Osteoblast (primary cell): ENCODE results near the gene MARCHF11. TPM values are rescaled to one million over a fixed set of nuclear protein-coding genes. Genes with fewer than 3 reads are reported as not detected.

Experiments used
- DNase-seq: peaks from one replicate; pipeline ENCODE4 v3.0.0; 2011; ENCODE audit warnings: low spot score, mixed read lengths; ENCODE audit not compliant: insufficient read length; ENCODE audit errors: missing footprints
- H2AFZ ChIP-seq: 2 replicates; pipeline ENCODE4 v1.6.0; 2011; ENCODE audit warnings: mild to moderate bottlenecking, low read length
- H3K27ac ChIP-seq: 2 replicates; pipeline ENCODE4 v1.5.1; 2011; ENCODE audit warnings: mild to moderate bottlenecking, low read depth, low read length, moderate library complexity
- H3K27me3 ChIP-seq: 2 replicates; pipeline ENCODE4 v1.6.0; 2012; ENCODE audit warnings: mild to moderate bottlenecking, control low read depth, inconsistent platforms, low read length, moderate library complexity; ENCODE audit not compliant: insufficient read depth
- H3K36me3 ChIP-seq: 2 replicates; pipeline ENCODE4 v1.5.1; 2011; ENCODE audit warnings: mild to moderate bottlenecking, low read length, control low read depth, moderate library complexity; ENCODE audit not compliant: insufficient read depth
- H3K4me1 ChIP-seq: 2 replicates; pipeline ENCODE4 v1.5.1; 2011; ENCODE audit warnings: mild to moderate bottlenecking, low read length, control low read depth, moderate library complexity; ENCODE audit not compliant: insufficient read depth
- H3K4me2 ChIP-seq: 2 replicates; pipeline ENCODE4 v1.6.0; 2011; ENCODE audit warnings: mild to moderate bottlenecking, low read length; ENCODE audit not compliant: insufficient read depth
- H3K4me3 ChIP-seq: fragments of 200-600 bp; sonication (generic); 3 replicates; pipeline ENCODE4 v1.5.1; 2012; ENCODE audit warnings: mild to moderate bottlenecking, low read length, inconsistent platforms; ENCODE audit not compliant: insufficient read depth
- H3K79me2 ChIP-seq: 2 replicates; pipeline ENCODE4 v1.6.0; 2012; ENCODE audit warnings: mild to moderate bottlenecking, low read length, control low read depth, inconsistent platforms; ENCODE audit not compliant: insufficient read depth
- H3K9me3 ChIP-seq: 2 replicates; pipeline ENCODE4 v1.5.1; 2011; ENCODE audit warnings: low read depth, low read length, control low read depth
- H4K20me1 ChIP-seq: 2 replicates; pipeline ENCODE4 v1.6.0; 2012; ENCODE audit warnings: mild to moderate bottlenecking, low read length, control low read depth; ENCODE audit not compliant: insufficient read depth
- CTCF ChIP-seq: IDR thresholded peaks from 2 replicates; pipeline ENCODE4 v1.5.1; 2011; ENCODE audit warnings: mild to moderate bottlenecking, low read depth, low read length, moderate library complexity; ENCODE audit errors: extremely low read depth
- total RNA-seq: library from RNA; depleted of rRNA; stranded (reverse); fragments of >200 nt; gene quantifications from 2 replicates; pipeline ENCODE4 v1.2.3, GENCODE V29; 2012

Gene MARCHF11
- total RNA-seq, 1 donor: not detected

- Histone ChIP-seq H3K4me1 (no peaks in the 10 kb centered on the region), H3K36me3 (no peaks in the 10 kb centered on the region), H3K27me3 (no peaks in the 10 kb centered on the region), H3K4me3 (no peak overlapping the region), H4K20me1 (no peaks in the 10 kb centered on the region), H3K4me2 (no peak overlapping the region), H3K79me2 (no peaks in the 10 kb centered on the region), H3K9me3 (no peaks in the 10 kb centered on the region), H2AFZ (no peak overlapping the region), H3K27ac (no peak overlapping the region)
- DNase-seq: no peak
- TF ChIP-seq CTCF: no peak
Measured at GRCh38 chr5:16082053-16082452, 97.5 kb downstream of the MARCHF11 start.

GRCh38 chr5:16081376-16081955 lies 98.1 kb downstream of the MARCHF11 start:
- no peak for TF ChIP-seq CTCF
- Histone ChIP-seq H3K4me3 (no peak overlapping the region), H2AFZ (no peak overlapping the region), H3K4me2 (no peak overlapping the region), H3K36me3 (no peaks in the 10 kb centered on the region), H4K20me1 (no peaks in the 10 kb centered on the region), H3K9me3 (no peaks in the 10 kb centered on the region), H3K79me2 (no peaks in the 10 kb centered on the region), H3K27ac (no peak overlapping the region), H3K27me3 (no peaks in the 10 kb centered on the region), H3K4me1 (no peaks in the 10 kb centered on the region)
- DNase-seq: no peak

- H2AFZ ChIP-seq: no peak overlapping the region
- no peak for TF ChIP-seq CTCF
- DNase-seq: no peak
- no peak overlapping the region for H3K4me3 ChIP-seq
- no peaks in the 10 kb centered on the region for H3K27me3 ChIP-seq
- H3K27ac ChIP-seq: no peak overlapping the region
- H3K79me2 ChIP-seq: no peaks in the 10 kb centered on the region
- no peaks in the 10 kb centered on the region for H4K20me1 ChIP-seq
- no peak overlapping the region for H3K4me2 ChIP-seq
- no peaks in the 10 kb centered on the region for H3K4me1 ChIP-seq
- H3K36me3 ChIP-seq: no peaks in the 10 kb centered on the region
- no peaks in the 10 kb centered on the region for H3K9me3 ChIP-seq
Measured at GRCh38 chr5:16076657-16077056, 102.9 kb downstream of the MARCHF11 start.

GRCh38 chr5:16074358-16074757 lies 105.2 kb downstream of the MARCHF11 start:
- H3K4me3 ChIP-seq: no peak overlapping the region
- H3K79me2 ChIP-seq: no peaks in the 10 kb centered on the region
- H3K4me2 ChIP-seq: no peak overlapping the region
- H3K9me3 ChIP-seq: no peaks in the 10 kb centered on the region
- no peak for DNase-seq
- no peaks in the 10 kb centered on the region for H3K36me3 ChIP-seq
- H2AFZ ChIP-seq: no peak overlapping the region
- no peaks in the 10 kb centered on the region for H3K4me1 ChIP-seq
- no peaks in the 10 kb centered on the region for H4K20me1 ChIP-seq
- no peak for TF ChIP-seq CTCF
- H3K27ac ChIP-seq: no peak overlapping the region
- H3K27me3 ChIP-seq: no peaks in the 10 kb centered on the region
